Superior temporal gyrus (tissue), 1 donor: ENCODE results near the gene SMOC2.
"Not testable (repeated sequence)": the region's sequence is repeated elsewhere in the genome, so short reads cannot be mapped to it uniquely, and the experiment has no call there.

Experiments used
- DNase-seq: peaks from one replicate; pipeline ENCODE4 v3.0.0-alpha.2; 2016; ENCODE audit errors: extremely low spot score

SMOC2 gene

DNA sequence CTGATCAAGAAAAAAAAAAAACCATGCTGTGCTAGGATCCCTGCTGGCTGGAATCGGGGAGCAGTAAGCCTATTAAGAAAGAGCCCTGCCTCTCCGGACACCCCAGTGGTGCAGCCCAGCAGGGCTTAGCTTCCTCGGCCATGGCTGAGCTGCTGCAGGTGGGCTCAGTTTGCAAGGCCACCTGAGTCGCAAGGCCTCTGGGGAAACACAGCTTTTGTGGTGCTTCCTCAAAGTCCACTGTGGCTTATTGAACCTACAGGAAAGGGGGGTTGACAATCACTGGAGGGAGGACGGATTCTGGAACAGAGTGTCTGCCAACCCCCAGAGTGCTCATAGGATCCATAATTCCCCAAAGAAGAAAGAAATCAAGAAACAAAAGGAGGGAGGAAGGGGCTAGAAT lies 240.8 kb downstream of the SMOC2 start:
- DNase-seq = no peak

DNA sequence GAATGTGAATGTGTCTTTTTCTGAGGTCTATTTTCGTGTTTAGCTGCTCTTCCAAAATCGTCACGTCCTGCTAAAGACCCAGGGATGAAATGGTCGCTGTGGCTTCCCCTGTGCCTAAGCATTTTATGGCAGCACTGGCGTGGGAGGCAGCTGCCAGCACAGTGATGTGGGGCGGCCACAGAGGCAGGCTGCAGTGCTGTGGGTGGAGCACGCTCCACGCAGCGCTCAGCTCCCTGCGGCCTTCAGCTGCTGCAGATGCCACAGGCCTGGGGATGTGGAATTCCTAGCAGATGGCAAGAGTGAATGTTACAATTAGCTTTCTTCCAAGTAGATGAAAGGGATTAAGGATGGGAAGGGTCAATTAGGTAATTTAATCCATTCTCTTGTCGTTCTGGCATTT lies 242.6 kb downstream of the SMOC2 start:
- DNase-seq = peak; percentile 31

DNA sequence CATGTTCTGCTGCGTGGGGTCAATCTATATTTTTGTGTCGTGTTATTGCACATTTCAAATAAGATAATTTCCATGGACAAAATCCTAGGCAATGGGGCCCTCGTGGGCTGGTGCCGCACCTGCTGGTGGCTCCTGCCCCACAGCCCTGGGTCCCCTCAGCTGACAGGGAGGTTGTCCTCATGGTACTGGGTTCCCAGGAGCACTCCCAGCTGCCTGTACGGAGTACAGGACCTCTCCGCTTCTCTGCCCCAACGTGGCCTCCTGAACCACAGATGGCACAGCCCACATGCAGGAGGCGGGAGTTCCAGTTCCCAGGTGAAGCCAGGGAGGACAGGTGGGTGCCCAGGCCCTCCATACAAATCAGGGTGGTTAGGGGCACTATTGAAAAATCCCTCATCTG lies 243.5 kb downstream of the SMOC2 start:
- DNase-seq = no peak

DNA sequence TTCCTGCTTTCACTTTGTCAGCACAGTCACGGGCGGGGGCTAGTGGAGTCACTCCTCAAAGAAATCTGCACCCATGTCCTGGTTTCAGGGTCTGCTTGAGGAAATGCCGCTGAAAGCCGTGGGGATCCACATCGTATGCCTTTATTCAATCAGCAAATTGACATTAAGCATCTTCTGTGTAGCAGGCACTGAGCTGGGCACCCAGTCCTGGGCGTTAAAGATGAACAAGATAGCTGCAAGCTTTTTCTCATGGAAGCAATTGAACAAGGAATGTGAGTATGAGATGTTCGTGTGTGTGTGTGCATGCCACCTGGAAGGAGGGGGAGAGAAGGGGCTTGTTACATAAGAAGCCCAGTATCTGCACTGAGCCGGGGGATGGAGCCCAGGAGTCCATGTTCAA lies 243.9 kb downstream of the SMOC2 start:
- no peak for DNase-seq

DNA sequence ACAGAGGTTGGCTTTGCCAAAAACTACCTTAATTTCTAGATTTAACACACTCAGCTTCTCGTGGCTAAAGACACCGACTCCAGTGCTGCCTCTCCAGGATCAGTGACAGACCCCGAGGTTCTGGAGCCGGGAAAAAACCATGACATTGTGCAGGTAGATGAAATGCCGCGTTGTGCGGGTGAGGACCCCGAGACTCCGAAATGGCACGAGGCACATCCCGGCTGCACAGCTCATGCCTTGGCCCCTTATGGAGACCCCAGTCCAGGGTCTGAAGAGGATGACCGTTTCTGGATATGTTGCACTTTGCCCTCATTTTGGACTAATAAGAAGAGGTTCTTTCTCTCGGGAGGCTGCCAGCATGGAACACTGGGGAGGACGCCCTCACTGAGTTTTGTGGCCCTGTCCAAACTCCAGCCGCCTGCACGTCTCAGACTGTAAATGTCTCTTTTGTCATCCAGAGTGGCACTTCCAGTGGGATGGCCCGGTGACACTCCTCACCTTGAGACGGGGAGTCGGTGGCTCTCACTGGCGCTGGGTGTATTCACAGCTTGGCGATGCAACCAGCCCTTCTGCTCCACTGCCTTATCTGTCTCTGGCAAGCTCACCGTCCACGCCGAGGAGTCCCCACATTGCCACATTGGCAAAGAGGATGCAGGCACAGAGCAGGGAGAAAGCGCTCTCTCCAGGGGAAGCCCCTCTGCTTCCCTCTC lies 245.2 kb downstream of the SMOC2 start:
- DNase-seq = no peak

DNA sequence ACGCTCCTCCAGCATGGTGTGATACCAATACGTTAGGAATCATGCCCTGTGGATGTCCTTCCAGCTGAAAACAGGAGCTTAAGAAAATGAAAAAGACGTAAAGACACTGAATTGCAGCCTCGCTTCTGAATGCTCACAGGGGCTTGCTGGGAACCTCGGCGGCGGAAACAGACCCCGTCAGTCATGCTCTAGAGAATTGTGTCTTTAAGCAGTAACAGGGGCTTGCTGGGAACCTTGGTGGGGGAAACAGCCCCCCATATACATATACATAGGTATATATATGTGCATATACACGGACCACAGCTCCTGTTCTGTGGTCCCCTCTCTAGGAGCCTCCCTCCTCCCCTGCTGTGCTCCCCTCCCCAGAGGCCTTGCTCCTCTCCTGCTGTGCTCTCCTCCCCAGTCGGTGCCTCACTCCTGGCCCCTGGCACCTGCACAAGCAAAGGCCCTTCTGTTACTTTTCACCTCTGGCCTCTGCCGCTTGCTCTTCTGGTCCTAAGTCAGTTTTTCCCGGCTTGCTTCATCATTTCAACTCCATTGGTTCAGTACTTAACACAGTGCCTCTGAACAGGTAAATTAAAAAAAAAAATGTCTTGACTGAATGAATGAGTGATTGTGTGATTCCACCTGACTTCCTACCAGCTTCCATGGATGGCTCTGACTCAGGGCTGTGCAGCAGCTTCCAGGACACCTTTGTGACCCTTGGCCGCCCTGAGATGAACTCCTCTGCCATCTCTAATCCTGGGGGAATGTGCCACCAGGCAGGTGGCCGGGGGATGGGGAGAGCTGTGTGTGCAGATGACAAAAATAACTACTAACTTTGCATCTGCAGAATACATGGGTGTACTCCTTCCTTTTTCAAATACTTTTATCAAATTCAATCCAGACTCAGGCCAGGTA lies 246.1 kb downstream of the SMOC2 start:
- no peak for DNase-seq

DNA sequence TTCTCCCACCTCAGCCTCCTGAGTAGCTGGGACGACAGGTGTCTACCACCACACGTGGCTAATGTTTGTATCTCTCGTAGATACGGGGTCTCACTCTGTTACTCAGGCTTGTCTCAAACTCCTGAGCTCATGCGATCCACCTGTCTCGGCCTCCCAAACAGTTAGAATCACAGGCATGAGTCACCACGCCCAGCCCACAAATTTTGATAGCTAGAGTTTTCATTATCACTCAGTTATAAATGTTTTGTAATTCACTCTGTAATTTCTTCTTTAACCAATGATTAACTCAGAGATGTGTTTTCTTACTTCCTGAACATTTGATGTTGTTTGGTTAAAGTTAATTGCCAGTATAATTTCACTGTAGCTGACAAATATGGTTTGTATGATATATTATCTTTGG lies 249.3 kb downstream of the SMOC2 start:
- DNase-seq = no peak

DNA sequence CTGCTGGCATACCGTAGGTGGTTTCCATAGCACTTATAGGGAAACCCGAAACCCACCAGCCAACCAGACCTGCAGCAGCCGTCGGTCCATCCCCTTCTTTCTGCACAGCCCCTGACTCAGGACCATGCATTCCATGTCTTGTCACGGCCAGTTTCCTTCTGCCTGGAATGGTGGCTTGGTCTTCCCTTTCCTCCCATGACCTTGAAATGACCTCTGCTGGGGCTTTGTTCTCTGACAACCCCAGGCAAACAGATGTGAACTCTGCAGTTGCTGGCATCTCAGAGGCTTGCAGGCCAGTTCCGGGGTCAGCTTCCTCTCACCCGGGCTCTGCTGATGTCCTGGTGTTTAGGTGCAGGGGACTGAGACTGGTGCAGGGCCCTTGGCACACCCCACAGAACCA lies 250.8 kb downstream of the SMOC2 start:
- no peak for DNase-seq

DNA sequence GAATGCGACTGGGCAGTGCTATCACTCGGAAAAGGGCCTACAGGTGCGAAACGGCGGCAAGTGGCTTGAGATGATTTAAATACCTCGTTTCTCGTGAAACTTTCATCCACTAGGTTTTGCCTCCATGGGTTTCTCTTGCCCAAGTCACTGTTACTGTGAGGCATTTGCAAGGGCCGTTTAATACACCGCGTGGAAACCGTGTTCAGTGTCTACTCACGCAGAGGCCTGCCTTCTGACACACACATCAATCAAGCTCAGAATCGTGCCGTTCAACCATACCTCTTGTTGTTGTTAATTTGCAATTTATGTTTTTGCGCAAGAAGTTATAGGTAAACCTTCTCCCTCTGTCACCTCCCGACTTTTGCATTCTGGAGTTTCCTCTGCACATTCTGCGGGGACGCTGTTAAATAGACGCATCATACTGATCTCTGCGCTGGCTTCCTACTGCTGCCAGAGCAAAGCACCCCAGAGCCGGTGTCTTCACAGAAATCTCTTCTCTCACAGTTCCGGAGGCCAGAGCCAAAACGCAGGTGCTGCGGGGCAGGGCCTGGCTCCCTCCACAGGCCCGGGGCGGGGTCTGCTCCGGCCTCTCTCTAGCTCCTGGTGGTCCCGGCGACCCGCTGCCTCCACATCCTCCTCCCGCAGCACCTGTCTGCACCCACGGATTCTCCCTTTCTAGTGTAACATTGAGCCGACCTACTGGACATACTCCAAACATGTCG lies 251.4 kb downstream of the SMOC2 start:
- no peak for DNase-seq

DNA sequence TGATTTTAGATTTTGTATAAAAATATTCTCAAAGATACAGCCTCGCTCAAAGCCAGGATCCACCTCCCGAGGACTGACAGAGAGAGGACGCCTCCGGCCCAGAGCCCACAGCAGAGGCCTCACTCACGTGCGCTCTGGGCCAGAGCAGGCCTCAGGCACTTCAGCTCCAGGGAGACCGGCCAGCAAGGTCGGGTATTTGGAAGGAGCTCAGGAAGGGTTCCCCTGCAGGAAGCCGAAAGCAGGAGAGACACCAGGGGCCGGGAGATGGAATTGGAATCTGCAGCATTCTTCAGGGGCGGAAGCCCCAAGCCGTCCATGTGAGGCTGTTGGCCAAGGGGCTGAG lies 251.9 kb downstream of the SMOC2 start:
- not testable (repeated sequence) for DNase-seq

DNA sequence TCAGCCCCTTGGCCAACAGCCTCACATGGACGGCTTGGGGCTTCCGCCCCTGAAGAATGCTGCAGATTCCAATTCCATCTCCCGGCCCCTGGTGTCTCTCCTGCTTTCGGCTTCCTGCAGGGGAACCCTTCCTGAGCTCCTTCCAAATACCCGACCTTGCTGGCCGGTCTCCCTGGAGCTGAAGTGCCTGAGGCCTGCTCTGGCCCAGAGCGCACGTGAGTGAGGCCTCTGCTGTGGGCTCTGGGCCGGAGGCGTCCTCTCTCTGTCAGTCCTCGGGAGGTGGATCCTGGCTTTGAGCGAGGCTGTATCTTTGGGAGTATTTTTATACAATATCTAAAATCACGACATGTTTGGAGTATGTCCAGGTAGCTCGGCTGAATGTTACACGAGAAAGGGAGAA lies 253.8 kb downstream of the SMOC2 start:
- DNase-seq = not testable (repeated sequence)

DNA sequence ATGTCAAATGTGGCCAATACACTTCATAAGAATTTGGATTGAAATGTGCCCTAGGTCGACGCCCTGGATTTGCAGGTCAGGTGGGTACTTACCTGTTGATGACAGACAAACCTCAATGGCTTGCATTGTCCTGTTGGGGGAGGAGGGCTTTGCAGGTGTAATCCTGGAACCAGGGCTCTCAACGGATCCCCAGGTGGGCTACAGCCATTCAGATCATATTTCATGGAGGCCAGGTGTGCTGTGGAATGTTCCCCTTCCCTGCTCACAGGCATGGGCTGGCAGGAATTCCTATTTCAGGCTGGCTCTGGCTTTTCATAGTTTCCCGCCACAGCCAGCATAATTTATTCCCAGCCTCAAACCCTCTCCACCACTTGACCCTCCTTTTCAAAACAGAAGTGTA lies 254.7 kb downstream of the SMOC2 start:
- DNase-seq = no peak

DNA sequence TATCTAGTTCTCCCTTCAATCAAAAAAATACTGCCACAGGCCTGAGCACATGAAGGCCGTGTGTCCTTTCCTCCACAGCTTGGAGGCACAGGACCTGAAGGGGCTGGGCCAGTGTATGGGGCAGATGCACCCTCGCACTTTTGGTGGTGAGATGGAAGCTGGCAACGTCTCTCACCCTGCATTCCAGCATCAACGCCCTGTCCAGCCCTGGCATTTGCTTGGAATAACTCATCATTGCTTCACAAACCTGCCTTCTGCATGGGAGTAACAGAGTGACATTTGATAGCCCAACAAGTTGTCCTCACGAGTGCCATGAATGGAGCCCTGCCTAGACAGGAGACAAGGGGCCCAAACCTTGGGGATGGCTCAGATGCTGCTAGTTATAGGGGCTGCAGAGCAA lies 257.9 kb downstream of the SMOC2 start:
- no peak for DNase-seq

DNA sequence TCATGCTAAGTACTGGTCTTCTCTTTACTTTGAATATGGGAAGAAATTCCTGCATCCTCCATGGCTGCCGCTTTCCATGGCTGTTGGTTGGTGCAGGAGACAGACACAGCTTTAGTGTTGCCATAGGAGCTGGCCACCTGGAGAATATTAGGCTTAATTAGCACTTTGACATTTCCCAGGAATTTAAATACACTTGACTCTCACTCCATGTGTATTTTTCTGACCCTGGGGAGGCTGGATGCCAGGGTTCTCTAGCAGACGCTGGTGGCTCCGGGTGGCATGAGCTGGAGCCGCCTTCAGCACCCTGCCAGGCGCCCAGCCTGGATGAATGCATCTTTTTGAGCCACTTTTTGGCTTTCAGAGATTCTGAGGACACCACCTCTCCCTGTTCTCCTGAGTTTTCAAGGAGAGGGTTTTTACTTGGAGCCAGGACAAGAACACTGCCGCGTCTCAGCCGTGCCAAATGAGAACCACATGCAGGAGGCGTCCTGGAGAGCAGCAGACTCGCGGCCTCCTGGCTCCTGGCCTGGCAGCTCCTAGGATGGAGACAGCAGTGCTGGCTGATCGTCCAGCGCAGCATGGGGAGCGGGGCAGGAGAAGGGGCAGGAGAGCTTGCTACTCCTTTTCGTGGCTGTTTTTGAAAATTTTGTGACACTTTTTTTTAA lies 258.8 kb downstream of the SMOC2 start:
- peak; percentile 24 for DNase-seq

DNA sequence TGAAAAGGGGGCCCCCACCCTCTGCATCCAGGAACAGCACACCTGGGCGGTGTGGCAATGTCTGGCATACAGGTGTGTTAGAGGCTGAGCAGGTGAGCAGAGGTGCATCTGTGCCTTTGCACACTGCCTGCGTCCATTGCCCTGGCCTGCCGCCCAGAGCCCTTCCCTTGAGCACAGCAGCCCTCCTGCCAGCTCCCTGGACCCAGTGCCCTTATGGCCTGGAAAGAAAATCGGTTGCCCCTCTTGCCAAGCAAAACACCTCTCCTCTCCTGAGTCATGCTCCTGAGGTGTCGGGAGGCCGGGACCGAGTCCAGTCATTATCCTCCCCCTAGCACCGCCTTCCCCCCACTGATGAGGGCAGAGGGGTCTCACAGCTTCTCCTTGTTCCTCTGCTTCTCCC lies 259.9 kb downstream of the SMOC2 start:
- no peak for DNase-seq

DNA sequence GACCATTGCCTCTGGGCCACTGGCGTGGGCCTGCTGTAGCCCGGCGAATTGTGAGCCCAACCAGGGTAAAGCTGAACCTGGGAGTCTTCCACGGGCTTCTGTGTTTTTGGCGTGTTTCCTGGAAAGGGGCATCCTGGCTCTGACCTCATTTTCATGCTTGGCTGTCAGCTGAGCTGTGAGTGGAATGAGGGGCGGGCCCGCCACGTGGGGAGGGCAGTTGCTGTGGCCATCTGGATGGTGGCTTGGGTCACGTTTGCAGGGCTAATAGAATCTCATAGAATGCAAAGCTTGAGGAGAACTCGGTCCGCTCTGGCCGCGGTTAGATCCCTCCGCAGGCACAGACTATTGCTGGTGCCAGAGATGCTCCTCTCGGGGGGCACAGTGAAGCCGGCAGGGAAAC lies 263.0 kb downstream of the SMOC2 start:
- DNase-seq = no peak

DNA sequence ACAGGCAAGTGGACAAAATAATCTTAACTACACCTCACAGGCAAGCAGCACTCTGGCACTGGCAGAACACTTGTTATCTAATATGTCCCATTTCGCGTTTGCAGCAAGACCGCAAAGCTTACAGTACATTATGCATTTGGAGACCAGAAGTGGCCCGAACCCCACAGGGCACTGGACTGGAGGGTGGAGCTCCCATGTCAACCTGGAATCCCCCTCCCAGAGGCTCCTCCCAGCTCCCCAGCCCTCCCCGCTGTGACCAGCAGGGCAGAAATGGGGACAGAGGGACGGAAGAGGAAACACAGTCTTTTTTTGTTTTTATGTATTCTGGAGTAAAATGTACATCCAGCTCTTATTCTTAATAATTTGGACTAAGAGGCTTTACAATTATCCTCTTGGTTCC lies 263.7 kb downstream of the SMOC2 start:
- DNase-seq = no peak

DNA sequence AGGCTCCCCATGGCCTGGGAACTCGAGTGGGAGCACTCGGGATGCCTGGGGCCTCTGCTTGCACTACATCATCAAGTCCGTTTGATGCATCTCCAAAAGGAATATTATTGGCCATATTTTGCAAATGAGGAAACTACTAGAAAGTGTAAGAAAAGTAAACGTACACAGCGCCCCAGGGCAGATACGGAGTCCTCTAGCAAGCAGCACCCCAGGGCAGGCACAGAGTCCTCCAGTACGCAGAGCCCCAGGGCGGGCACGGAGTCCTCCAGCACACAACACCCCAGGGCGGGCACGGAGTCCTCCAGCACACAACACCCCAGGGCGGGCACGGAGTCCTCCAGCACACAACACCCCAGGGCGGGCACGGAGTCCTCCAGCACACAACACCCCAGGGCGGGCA lies 264.3 kb downstream of the SMOC2 start:
- DNase-seq = not testable (repeated sequence)

DNA sequence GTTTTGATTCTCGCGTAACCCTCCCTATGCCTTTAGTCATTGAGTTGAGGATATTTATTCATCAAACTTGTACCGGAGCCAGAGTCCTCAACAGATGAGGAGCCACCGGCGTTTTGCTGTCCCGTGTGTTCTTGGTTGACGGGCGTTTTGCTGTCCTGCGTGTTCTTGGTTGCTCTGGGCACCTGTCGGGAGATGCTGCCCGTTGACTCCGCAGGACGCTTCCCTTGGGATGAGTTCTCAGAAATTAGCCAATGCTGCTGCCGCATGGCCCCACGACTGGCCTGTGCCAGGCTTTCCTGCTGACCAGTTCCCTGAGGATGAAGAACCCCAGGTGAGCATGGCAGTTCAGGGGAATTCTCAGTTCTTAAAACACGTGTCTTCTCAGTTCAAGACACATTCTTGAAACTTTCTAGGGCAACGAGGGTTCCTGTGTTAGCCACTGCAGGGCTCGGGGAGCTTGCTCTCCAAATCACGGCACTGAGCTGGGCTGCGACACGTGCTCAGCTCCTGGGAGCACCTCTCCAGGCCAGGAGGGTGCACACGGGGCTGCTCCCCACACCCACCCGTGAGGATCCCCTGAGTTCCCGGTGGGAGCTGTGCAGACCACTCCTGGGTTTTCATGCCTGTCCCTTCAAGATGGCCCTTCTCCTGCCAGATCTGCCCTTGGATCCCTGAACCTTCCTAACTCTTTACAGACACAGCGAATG lies 265.6 kb downstream of the SMOC2 start:
- DNase-seq = no peak

DNA sequence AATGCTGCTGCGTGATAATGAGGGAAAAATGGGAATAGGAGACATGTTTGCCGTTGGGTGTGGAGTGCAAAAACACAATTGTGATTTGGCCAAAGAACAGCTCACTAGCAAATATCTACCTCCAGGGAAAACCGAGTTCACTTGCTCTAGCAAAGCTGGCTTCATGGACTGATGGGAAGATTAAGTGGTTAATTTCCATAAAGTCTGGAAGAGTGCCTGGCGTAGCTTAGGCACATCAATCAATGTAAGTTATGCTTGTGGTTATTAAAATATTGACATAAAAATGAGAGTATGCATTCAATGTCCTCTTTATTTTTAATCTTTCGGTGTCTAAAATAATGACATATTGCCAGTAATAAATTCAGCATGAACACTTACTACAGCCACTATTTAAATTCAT lies 267.5 kb downstream of the SMOC2 start:
- no peak for DNase-seq

DNA sequence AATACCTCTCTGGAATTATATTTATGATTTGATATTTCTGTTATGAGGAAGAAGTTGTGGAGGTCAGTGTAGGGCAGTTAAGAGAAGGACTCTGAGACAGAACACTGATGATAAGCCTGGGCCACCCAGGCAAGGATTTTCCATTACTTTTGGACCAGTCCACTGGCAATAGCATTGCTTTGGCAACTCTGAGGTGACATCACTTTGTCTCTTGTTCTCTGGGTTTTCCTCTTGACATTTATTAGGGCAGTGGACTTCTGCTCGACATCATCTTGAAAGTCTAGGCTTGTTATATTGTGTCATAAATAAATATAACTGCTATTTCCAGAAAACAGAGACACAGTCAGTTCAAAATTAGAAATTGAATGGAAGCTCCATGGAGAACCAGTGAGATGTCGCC lies 268.0 kb downstream of the SMOC2 start:
- DNase-seq = no peak

DNA sequence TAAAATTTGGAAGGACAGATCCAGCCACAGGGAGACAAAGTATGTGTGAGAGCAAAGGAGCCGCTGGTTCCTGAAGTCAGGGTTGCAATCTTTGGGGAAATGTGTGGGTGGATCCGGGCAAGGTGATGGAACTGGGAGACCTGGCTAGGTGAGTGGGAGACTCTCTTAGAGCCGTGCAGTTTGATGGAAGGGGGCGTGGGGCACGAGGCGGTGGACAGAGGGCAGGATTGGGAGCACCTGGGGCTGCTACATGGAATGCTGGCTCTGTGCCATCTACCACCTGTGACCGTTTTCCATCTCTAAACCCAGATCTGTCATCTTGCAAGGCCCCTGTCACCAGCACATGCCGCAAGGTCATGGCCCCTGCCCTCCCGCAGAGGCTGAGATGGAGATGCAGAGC lies 268.4 kb downstream of the SMOC2 start:
- DNase-seq = no peak
